Upper lobe of left lung (tissue), 6 donors: ENCODE results near the gene STOML1. TPM values are rescaled to one million over a fixed set of nuclear protein-coding genes. Genes with fewer than 3 reads are reported as not detected.

Source experiments
- ATAC-seq, 2 donors: fragments of 200-7000 bp; cut with Tn5 transposase; one replicate each; pipeline ENCODE4 v1.9.1; 2022; ENCODE audit warnings: mild to moderate bottlenecking in 2 of 2, moderate library complexity in 2 of 2; ENCODE audit not compliant: low FRiP score in 2 of 2
- DNase-seq, 2 donors: peaks; one replicate each; pipeline ENCODE4 v3.0.0-alpha.2; 2019 to 2020
- H3K27ac ChIP-seq, 4 donors: fragments of 200-600 bp; sonication (generic); one replicate each; pipeline ENCODE4 v1.5.1; 2016 to 2019
- H3K27me3 ChIP-seq, 4 donors: fragments of 200-600 bp; sonication (generic); one replicate each; pipeline ENCODE4 v1.5.1; 2017 to 2019
- H3K36me3 ChIP-seq, 4 donors: fragments of 200-600 bp; sonication (generic); one replicate each; pipeline ENCODE4 v1.5.1; 2016 to 2019
- H3K4me1 ChIP-seq, 4 donors: fragments of 200-600 bp; sonication (generic); one replicate each; pipeline ENCODE4 v1.5.1; 2018 to 2019
- H3K4me3 ChIP-seq, 4 donors: fragments of 200-600 bp; sonication (generic); one replicate each; pipeline ENCODE4 v1.5.1; 2017 to 2019; ENCODE audit warnings: mild to moderate bottlenecking in 2 of 4, moderate library complexity in 1 of 4
- H3K9me3 ChIP-seq, 4 donors: fragments of 200-600 bp; sonication (generic); one replicate each; pipeline ENCODE4 v1.5.1; 2018 to 2019
- CTCF ChIP-seq, 6 experiments: fragments of 450-650 bp in 4 of 6; fragments of 200-600 bp in 2 of 6; sonication (generic) in 2 of 6; IDR thresholded peaks; one replicate each; pipeline ENCODE4 v1.5.1; 2016 to 2019; ENCODE audit warnings: antibody characterized with exemption in 6 of 6
- EP300 ChIP-seq, 4 donors: sonication (generic); formaldehyde crosslinking; IDR thresholded peaks; one replicate each; pipeline ENCODE4 v1.5.1; 2017; ENCODE audit warnings: antibody characterized with exemption in 4 of 4, control low read depth in 2 of 4
- POLR2A ChIP-seq, 4 donors: fragments of 450-650 bp; IDR thresholded peaks; one replicate each; pipeline ENCODE4 v1.5.1; 2016 to 2017; ENCODE audit warnings: antibody characterized with exemption in 4 of 4, mild to moderate bottlenecking in 2 of 4
- POLR2AphosphoS5 ChIP-seq, 2 donors: sonication (generic); formaldehyde crosslinking; IDR thresholded peaks; one replicate each; pipeline ENCODE4 v1.5.1; 2017; ENCODE audit warnings: antibody characterized with exemption in 2 of 2
- WGBS, 2 donors: methylation state at CpG; one replicate each; pipeline ENCODE4 v1.1.5; 2017 to 2018; 5-methylcytosine and 5-hydroxymethylcytosine counted together
- total RNA-seq, 6 donors: library from RNA; depleted of rRNA in 4 of 6; stranded (reverse); fragments of >200 nt in 4 of 6; gene quantifications; one replicate each; pipeline versions ENCODE4 v1.1.0 to v1.2.1, GENCODE V29; 2016 to 2021
- donor health status: DM: no; HTN: no; CAD: no; lungs with moderate emphysema.
- donor health status: DM: no; HTN: yes; CAD: no; lungs with severe emphysema.

STOML1 gene
- total RNA-seq, 6 donors from 2014 or later, result 12.2 to 23.3 (median 18.3) TPM

- H3K27me3 ChIP-seq, result no peaks in the 10 kb centered on the region
- ATAC-seq (no peak), DNase-seq (peak in 1 of 2 donors; percentile 41)
- WGBS, 2 donors, result 93% methylated on average over 18 to 25 of the region's 27 CpGs
- no peak overlapping the region for H3K4me3 ChIP-seq
- H3K9me3 ChIP-seq, result no peaks in the 10 kb centered on the region
- H3K4me1 ChIP-seq, result peaks cover 11 to 21% (median 13%) of the 10 kb centered on the region in 4 donors
- no peaks in the 10 kb centered on the region for H3K36me3 ChIP-seq
- TF ChIP-seq EP300 (IDR thresholded peaks at IDR 0.05), result no peak
- no peak for TF ChIP-seq POLR2A (IDR thresholded peaks at IDR 0.05)
- H3K27ac ChIP-seq, result no peak overlapping the region
Observed at GRCh38 chr15:73954188-73955145, 37.6 kb downstream of the STOML1 start.

GRCh38 chr15:73952913-73953750 lies 39.0 kb downstream of the STOML1 start:
- H3K4me1 ChIP-seq, result peaks cover 11 to 21% (median 13%) of the 10 kb centered on the region in 4 donors
- H3K4me3 ChIP-seq, result no peak overlapping the region
- no peaks in the 10 kb centered on the region for H3K9me3 ChIP-seq
- 88% methylated on average over 6 to 10 of the region's 10 CpGs for WGBS, 2 donors
- H3K36me3 ChIP-seq, result no peaks in the 10 kb centered on the region
- no peaks in the 10 kb centered on the region for H3K27me3 ChIP-seq
- peak overlapping the region in 3 of 4 donors; percentile 87 to 88 (median 87) for H3K27ac ChIP-seq
- ATAC-seq (no peak), DNase-seq (no peak)
- TF ChIP-seq POLR2A (IDR thresholded peaks at IDR 0.05), result no peak
- no peak for TF ChIP-seq CTCF (IDR thresholded peaks at IDR 0.05)
- TF ChIP-seq EP300 (IDR thresholded peaks at IDR 0.05), result no peak
- TF ChIP-seq POLR2AphosphoS5 (IDR thresholded peaks at IDR 0.05), result no peak

- peak in 1 of 2 donors; percentile 67 for DNase-seq
- Histone ChIP-seq H3K27ac (peak overlapping the region; percentile 77 to 88 (median 87)), H3K4me3 (no peak overlapping the region), H3K36me3 (no peaks in the 10 kb centered on the region), H3K4me1 (peaks cover 11 to 21% (median 13%) of the 10 kb centered on the region in 4 donors), H3K27me3 (no peaks in the 10 kb centered on the region), H3K9me3 (no peaks in the 10 kb centered on the region)
- ATAC-seq, result no peak
- WGBS, 2 donors, result 87 to 92% methylated on average over 17 to 18 of the region's 21 CpGs
- TF ChIP-seq POLR2AphosphoS5 (IDR thresholded peaks at IDR 0.05), result no peak
- TF ChIP-seq POLR2A (IDR thresholded peaks at IDR 0.05), result no peak
- no peak for TF ChIP-seq EP300 (IDR thresholded peaks at IDR 0.05)
- TF ChIP-seq CTCF (IDR thresholded peaks at IDR 0.05), result no peak
Observed at GRCh38 chr15:73952171-73952912, 39.8 kb downstream of the STOML1 start.

GRCh38 chr15:73951601-73952000 lies 40.5 kb downstream of the STOML1 start:
- no peak overlapping the region for H3K4me3 ChIP-seq
- WGBS, 2 donors, result 52 to 66% methylated on average over 11 to 13 of the region's 13 CpGs
- no peaks in the 10 kb centered on the region for H3K36me3 ChIP-seq
- H3K27ac ChIP-seq, result peak overlapping the region; percentile 77 to 88 (median 87)
- H3K27me3 ChIP-seq, result no peaks in the 10 kb centered on the region
- DNase-seq (peak in 1 of 2 donors; percentile 76), ATAC-seq (no peak)
- peaks cover 11 to 17% (median 13%) of the 10 kb centered on the region in 4 donors for H3K4me1 ChIP-seq
- no peak for TF ChIP-seq CTCF (IDR thresholded peaks at IDR 0.05)
- no peak for TF ChIP-seq EP300 (IDR thresholded peaks at IDR 0.05)
- peak in 1 of 2 donors; percentile 1 for TF ChIP-seq POLR2AphosphoS5 (IDR thresholded peaks at IDR 0.05)
- TF ChIP-seq POLR2A (IDR thresholded peaks at IDR 0.05), result no peak
- H3K9me3 ChIP-seq, result no peaks in the 10 kb centered on the region
